HUES48 (cell line): ENCODE data around the gene CHD9.
A peak's percentile ranks its signal among the peaks of the same experiment; 100 is the strongest.
"Not testable (repeated sequence)": the region's sequence is repeated elsewhere in the genome, so short reads cannot be mapped to it uniquely, and the experiment has no call there.

Source experiments
- H3K27ac ChIP-seq: one replicate; pipeline ENCODE4 v1.7.0; 2013; ENCODE audit warnings: low read depth, low read length, inconsistent platforms
- H3K27me3 ChIP-seq: 2 replicates; pipeline ENCODE4 v1.6.1; 2013; ENCODE audit warnings: mild to moderate bottlenecking, low read length; ENCODE audit not compliant: control insufficient read depth, insufficient read depth
- H3K36me3 ChIP-seq: 2 replicates; pipeline ENCODE4 v1.6.1; 2013; ENCODE audit warnings: low read length; ENCODE audit not compliant: control insufficient read depth, insufficient read depth
- H3K4me1 ChIP-seq: 2 replicates; pipeline ENCODE4 v1.6.1; 2013; ENCODE audit warnings: mild to moderate bottlenecking, low read length; ENCODE audit not compliant: control insufficient read depth, insufficient read depth
- H3K4me3 ChIP-seq: 2 replicates; pipeline ENCODE4 v1.5.1; 2013; ENCODE audit warnings: mild to moderate bottlenecking, low read depth, low read length
- H3K9ac ChIP-seq: 2 replicates; pipeline ENCODE4 v1.6.1; 2013; ENCODE audit warnings: mild to moderate bottlenecking, low read depth, low read length, moderate library complexity
- H3K9me3 ChIP-seq: 2 replicates; pipeline ENCODE4 v1.6.1; 2013; ENCODE audit warnings: low read length; ENCODE audit not compliant: control insufficient read depth, insufficient read depth

Gene CHD9

GRCh38 chr16:53061256-53061655 lies 6.5 kb downstream of the CHD9 start:
- H3K4me3 ChIP-seq = no peak overlapping the region
- no peak overlapping the region for H3K27ac ChIP-seq
- no peaks in the 10 kb centered on the region for H3K27me3 ChIP-seq
- no peaks in the 10 kb centered on the region for H3K36me3 ChIP-seq
- H3K4me1 ChIP-seq = 0 out of 2 replicates have a peak, but pooled peaks cover 4% of the 10 kb centered on the region
- H3K9me3 ChIP-seq = no peaks in the 10 kb centered on the region
- H3K9ac ChIP-seq = no peak overlapping the region

DNA sequence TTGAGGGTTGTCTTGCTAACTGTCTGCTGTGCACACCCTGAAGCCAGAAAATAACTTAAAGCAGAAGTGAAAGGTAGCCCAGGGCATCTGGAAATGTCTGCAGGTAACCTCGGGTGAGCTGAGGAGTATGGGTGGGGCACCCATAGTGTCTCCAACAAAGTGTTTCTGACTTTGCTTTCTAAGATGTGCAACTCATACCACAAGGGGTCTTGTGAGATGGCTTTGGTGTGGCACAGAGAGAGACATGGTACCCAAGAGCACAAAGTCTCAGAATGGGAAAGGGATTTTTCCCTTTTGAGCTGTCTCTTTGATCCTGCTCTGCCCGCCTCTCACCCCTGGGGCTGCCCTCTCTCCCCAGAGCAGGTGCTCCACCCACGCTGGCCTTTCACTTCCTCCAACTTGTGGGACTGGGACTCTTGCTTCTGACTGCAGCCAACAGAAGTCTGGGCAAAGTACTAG lies 6.9 kb downstream of the CHD9 start:
- Histone ChIP-seq H3K27me3 (no peaks in the 10 kb centered on the region), H3K9me3 (no peaks in the 10 kb centered on the region), H3K4me1 (no peaks in the 10 kb centered on the region), H3K9ac (no peak overlapping the region), H3K36me3 (no peaks in the 10 kb centered on the region), H3K4me3 (no peak overlapping the region), H3K27ac (no peak overlapping the region)

DNA sequence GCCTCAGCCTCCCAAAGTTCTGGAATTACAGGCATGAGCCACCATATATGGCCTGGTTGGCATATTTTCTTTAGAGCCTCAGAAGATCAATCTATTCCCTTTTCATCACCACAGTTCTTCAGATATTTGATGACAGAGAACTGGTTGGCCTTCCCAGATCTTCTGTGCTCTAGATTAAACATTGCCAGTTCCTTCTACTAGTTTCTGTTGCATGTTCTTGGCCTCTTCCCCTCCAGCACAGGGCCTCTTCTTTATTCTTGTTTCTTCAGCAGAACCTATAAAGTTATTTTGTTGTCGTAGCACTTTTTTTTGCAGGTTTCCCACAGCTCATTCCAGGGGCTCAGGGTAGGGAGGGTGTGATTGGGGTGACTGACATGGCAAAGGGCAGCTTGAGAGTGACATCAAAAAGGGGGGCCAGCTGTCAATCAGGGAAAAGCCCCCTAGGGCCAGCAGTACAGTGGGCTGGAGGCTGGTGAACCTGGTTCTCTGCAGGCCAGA lies 9.3 kb downstream of the CHD9 start:
- H3K27ac ChIP-seq = no peak overlapping the region
- H3K36me3 ChIP-seq = peaks cover 8% of the 10 kb centered on the region
- no peaks in the 10 kb centered on the region for H3K4me1 ChIP-seq
- no peaks in the 10 kb centered on the region for H3K27me3 ChIP-seq
- H3K9me3 ChIP-seq = no peaks in the 10 kb centered on the region
- H3K9ac ChIP-seq = no peak overlapping the region
- no peak overlapping the region for H3K4me3 ChIP-seq

DNA sequence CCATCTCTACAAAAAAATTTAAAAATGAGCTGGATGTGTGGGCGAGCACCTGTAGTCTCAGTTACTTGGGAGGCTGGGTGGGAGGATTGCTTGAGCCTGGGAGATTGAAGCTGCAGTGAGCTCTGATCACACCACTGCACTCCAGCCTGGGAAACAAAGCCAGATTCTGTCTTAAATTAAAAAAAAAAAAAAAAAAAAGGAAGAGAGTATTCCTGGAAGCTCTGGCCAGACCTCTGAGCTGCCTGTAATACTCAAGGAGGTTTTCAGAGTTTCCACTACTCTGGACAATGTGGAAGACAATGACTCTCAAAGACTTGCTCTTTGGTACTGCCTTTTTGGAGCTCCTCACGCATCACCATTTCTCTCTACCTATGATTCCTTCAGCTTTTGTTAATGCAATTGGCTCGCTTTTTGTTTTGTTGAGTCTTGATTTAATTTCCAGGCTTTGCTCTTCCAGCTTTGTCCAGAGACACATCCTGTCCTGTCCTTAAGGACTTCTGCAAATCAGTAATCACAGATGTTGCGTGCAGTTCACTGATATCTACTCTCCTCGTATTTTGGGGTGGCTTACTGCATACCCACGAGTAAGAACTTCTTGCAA lies 10.8 kb downstream of the CHD9 start:
- Histone ChIP-seq H3K27ac (no peak overlapping the region), H3K4me3 (no peak overlapping the region), H3K4me1 (no peaks in the 10 kb centered on the region)

DNA sequence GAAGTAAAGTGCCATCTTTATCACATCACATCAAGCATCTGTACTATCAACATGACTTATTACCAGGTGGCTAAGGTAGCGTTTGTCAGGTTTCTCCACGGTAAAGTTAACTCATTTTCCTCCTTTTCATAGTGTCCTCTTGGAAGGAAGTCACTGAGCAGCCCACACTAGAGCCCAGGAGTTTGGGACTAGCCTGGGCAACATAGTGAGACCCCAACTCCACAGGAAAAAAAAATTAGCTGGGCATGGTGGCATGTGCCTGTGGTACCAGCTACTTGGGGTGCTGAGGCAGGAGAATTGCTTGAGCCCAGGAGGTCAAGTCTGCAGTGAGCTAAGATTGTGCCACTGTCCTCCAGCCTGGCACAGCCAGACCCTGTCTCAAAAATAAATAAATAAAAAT lies 12.9 kb downstream of the CHD9 start:
- no peaks in the 10 kb centered on the region for H3K27me3 ChIP-seq
- H3K4me1 ChIP-seq = peaks cover 8% of the 10 kb centered on the region; the same call in 1 of the 2 replicates
- H3K9ac ChIP-seq = no peak overlapping the region
- H3K9me3 ChIP-seq = no peaks in the 10 kb centered on the region
- no peak overlapping the region for H3K4me3 ChIP-seq
- H3K27ac ChIP-seq = no peak overlapping the region
- H3K36me3 ChIP-seq = peaks cover 8% of the 10 kb centered on the region

More for the DNA sequence above, 10.8 kb downstream of the CHD9 start:
- Histone ChIP-seq H3K27me3 (no peaks in the 10 kb centered on the region), H3K9ac (no peak overlapping the region), H3K9me3 (no peaks in the 10 kb centered on the region), H3K36me3 (peaks cover 8% of the 10 kb centered on the region)

DNA sequence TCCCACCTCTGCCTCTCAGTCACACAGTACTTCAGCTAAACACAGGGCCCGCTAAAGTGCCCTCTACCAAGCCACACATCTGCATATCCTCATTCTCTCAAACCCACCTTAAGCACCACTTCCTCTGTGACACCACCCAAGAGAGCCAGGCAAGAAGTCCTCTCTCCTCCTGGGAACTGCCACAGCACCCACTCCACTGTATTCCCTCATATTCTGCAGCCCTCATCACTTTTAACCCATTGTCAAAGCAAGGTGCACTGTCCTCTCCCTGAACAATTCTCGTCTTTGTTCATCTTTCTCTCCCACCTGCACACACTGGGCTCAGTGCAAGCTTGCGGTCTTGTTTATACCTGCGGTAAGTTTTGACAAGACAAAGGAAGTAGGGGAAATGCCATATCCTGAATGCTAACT lies 13.6 kb downstream of the CHD9 start:
- no peaks in the 10 kb centered on the region for H3K27me3 ChIP-seq
- no peak overlapping the region for H3K27ac ChIP-seq
- peaks cover 8% of the 10 kb centered on the region for H3K36me3 ChIP-seq
- peaks cover 6% of the 10 kb centered on the region; the same call in 1 of the 2 replicates for H3K9me3 ChIP-seq
- H3K4me1 ChIP-seq = peaks cover 8% of the 10 kb centered on the region; the same call in 1 of the 2 replicates
- no peak overlapping the region for H3K4me3 ChIP-seq
- H3K9ac ChIP-seq = no peak overlapping the region

DNA sequence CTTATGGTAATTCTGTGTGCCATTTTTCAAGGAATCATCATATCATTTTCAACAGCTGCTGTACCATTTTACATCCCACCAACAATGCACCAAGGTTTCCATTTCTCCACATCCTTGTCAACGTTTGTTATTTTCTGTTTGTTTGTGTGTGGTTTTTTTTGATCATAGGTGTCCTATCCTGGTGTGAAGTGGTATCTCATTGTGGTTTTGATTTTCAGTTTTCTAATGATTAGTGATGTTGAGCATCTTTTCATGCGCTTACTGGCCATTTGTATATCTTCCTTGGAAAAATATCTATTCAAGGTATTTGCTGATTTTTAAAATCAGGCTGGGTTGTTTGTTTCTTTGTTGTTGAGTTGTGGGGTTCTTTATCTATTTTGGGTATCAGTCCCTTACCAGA lies 15.0 kb downstream of the CHD9 start:
- Histone ChIP-seq H3K36me3 (peaks cover 8% of the 10 kb centered on the region), H3K9me3 (peaks cover 16% of the 10 kb centered on the region), H3K27ac (no peak overlapping the region), H3K27me3 (no peaks in the 10 kb centered on the region), H3K4me3 (no peak overlapping the region), H3K9ac (no peak overlapping the region), H3K4me1 (peaks cover 8% of the 10 kb centered on the region; the same call in 1 of the 2 replicates)

DNA sequence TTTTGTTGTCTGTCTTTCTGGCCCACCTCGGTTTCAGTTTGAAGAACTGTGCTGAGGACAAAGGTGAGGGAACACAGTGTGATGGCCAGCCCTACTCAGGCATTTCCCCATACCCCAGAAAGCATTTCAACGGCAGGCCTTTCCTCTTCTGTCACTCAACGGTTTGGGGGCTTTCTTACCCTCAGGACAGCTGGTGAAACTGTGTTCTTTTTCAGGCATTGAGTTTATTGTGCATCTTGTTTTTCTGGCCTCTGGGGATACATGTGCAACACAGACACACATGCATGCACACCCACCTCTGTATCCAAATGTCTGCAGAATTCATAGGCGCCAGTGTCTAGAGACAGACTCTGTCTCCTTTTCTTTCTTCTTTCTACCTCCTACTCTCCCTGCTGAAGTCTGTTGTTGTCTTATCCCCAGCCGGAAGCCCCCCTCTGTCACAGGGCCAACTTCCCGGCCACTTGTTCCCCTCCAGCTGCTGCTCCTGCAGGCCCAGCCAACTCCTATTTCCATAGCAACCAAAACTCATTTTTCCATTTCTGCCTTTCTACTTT lies 17.0 kb downstream of the CHD9 start:
- Histone ChIP-seq H3K9ac (no peak overlapping the region), H3K27ac (peak overlapping the region; percentile 37), H3K4me3 (no peak overlapping the region), H3K27me3 (no peaks in the 10 kb centered on the region), H3K9me3 (peaks cover 24% of the 10 kb centered on the region), H3K4me1 (peaks cover 8% of the 10 kb centered on the region; the same call in 1 of the 2 replicates), H3K36me3 (peaks cover 12% of the 10 kb centered on the region)

- Histone ChIP-seq H3K36me3 (peaks cover 11% of the 10 kb centered on the region), H3K27ac (no peak overlapping the region), H3K9ac (no peak overlapping the region), H3K9me3 (peaks cover 24% of the 10 kb centered on the region), H3K4me1 (peaks cover 8% of the 10 kb centered on the region; the same call in 1 of the 2 replicates), H3K4me3 (no peak overlapping the region), H3K27me3 (no peaks in the 10 kb centered on the region)
These were observed 18.2 kb downstream of the CHD9 start for GRCh38 chr16:53073022-53073421.

GRCh38 chr16:53074296-53074695 lies 19.5 kb downstream of the CHD9 start:
- H3K9ac ChIP-seq, H3K27ac ChIP-seq, H3K36me3 ChIP-seq, H3K4me3 ChIP-seq, H3K27me3 ChIP-seq: not testable (repeated sequence)
- peaks cover 24% of the 10 kb centered on the region for H3K9me3 ChIP-seq
- peaks cover 12% of the 10 kb centered on the region; the same call in 1 of the 2 replicates for H3K4me1 ChIP-seq

GRCh38 chr16:53075461-53075860 lies 20.7 kb downstream of the CHD9 start:
- Histone ChIP-seq H3K4me1 (peaks cover 23% of the 10 kb centered on the region), H3K9me3 (peaks cover 24% of the 10 kb centered on the region)
- H3K4me3 ChIP-seq, H3K27ac ChIP-seq, H3K9ac ChIP-seq, H3K36me3 ChIP-seq, H3K27me3 ChIP-seq: not testable (repeated sequence)
